CD4-positive, CD25-positive, alpha-beta regulatory T cell (primary cell): ENCODE measurements around the gene TBL1X. TPM values are rescaled to one million over a fixed set of nuclear protein-coding genes. Genes with fewer than 3 reads are reported as not detected.

Source experiments
- ATAC-seq, 2 donors: fragments of 150-1000 bp; cut with Tn5 transposase; one replicate each; pipeline ENCODE4 v1.10.0; 2021; ENCODE audit warnings: low read depth in 2 of 2, moderate number of reproducible peaks in 2 of 2, moderate library complexity in 1 of 2
- DNase-seq, 3 donors: peaks; one replicate each; pipeline versions ENCODE4 v3.0.0 to v3.0.0-alpha.2; 2012 to 2022; ENCODE audit warnings: mixed read lengths in 1 of 3
- H3K27ac ChIP-seq: one replicate; pipeline ENCODE4 v1.7.0; 2013; ENCODE audit warnings: mild to moderate bottlenecking, low read length; ENCODE audit not compliant: insufficient read depth, poor library complexity, severe bottlenecking
- H3K27me3 ChIP-seq: one replicate; pipeline ENCODE4 v1.7.0; 2013; ENCODE audit warnings: low read length; ENCODE audit not compliant: control insufficient read depth, insufficient read depth
- H3K36me3 ChIP-seq: one replicate; pipeline ENCODE4 v1.7.0; 2013; ENCODE audit warnings: mild to moderate bottlenecking, low read length, moderate library complexity; ENCODE audit not compliant: control insufficient read depth, insufficient read depth
- H3K4me1 ChIP-seq: 2 replicates; pipeline ENCODE4 v1.7.0; 2013; ENCODE audit warnings: mild to moderate bottlenecking, low read length; ENCODE audit not compliant: insufficient read depth, control insufficient read depth, poor library complexity, severe bottlenecking
- H3K4me3 ChIP-seq: one replicate; pipeline ENCODE4 v1.7.0; 2013; ENCODE audit warnings: low read depth, mild to moderate bottlenecking, low read length, moderate library complexity
- H3K9me3 ChIP-seq, 2 experiments: 1 replicate in 1 of 2; 2 replicates in 1 of 2; pipeline ENCODE4 v1.7.0; 2013; ENCODE audit warnings: low read length in 2 of 2, mild to moderate bottlenecking in 1 of 2, moderate library complexity in 1 of 2; ENCODE audit not compliant: control insufficient read depth in 2 of 2
- H3K27ac Mint-ChIP-seq, 3 donors: one replicate each; pipeline ENCODE4 v1.8.0; 2020 to 2022; ENCODE audit warnings: mild to moderate bottlenecking in 3 of 3, mixed read lengths in 3 of 3, moderate library complexity in 2 of 3
- H3K27me3 Mint-ChIP-seq: one replicate; pipeline ENCODE4 v1.8.0; 2022; ENCODE audit warnings: mild to moderate bottlenecking, mixed read lengths
- H3K36me3 Mint-ChIP-seq: one replicate; pipeline ENCODE4 v1.8.0; 2020; ENCODE audit warnings: mixed read lengths
- H3K4me1 Mint-ChIP-seq, 4 donors: one replicate each; pipeline ENCODE4 v1.8.0; 2020 to 2022; ENCODE audit warnings: mixed read lengths in 4 of 4, mild to moderate bottlenecking in 1 of 4
- H3K4me3 Mint-ChIP-seq, 4 donors: one replicate each; pipeline ENCODE4 v1.8.0; 2020 to 2022; ENCODE audit warnings: mild to moderate bottlenecking in 4 of 4, mixed read lengths in 4 of 4, moderate library complexity in 3 of 4
- H3K9me3 Mint-ChIP-seq, 7 donors: one replicate each; pipeline ENCODE4 v1.8.0; 2020 to 2022; ENCODE audit warnings: mixed read lengths in 7 of 7, mild to moderate bottlenecking in 3 of 7, moderate library complexity in 2 of 7
- polyA plus RNA-seq, 4 donors: library from polyadenylated mRNA; unstranded; fragments of 300-500 nt; fragmentation: Illumina TruSeq; gene quantifications; one replicate each; pipeline ENCODE4 v1.2.3, GENCODE V29; 2021
- total RNA-seq: library from RNA; stranded (reverse); gene quantifications from one replicate; pipeline ENCODE4 v1.2.3, GENCODE V29; 2022

TBL1X gene
- total and polyA plus RNA-seq, 5 donors from 2014 or later, result 6.7 to 23.4 (median 14.5) TPM

- no peak overlapping the region for H3K4me3 Mint-ChIP-seq
- no peak overlapping the region for H3K27ac Mint-ChIP-seq
- H3K27me3 Mint-ChIP-seq, result no peaks in the 10 kb centered on the region
- Histone ChIP-seq H3K27me3 (no peaks in the 10 kb centered on the region), H3K4me3 (no peak overlapping the region), H3K9me3 (no peaks in the 10 kb centered on the region), H3K36me3 (no peaks in the 10 kb centered on the region), H3K4me1 (no peaks in the 10 kb centered on the region), H3K27ac (no peak overlapping the region)
- peaks cover 6 to 24% (median 9%) of the 10 kb centered on the region in 4 donors for H3K4me1 Mint-ChIP-seq
- ATAC-seq (no peak), DNase-seq (no peak)
- H3K36me3 Mint-ChIP-seq, result no peaks in the 10 kb centered on the region
- no peaks in the 10 kb centered on the region for H3K9me3 Mint-ChIP-seq
Measured at GRCh38 chrX:9628779-9629493, 164.1 kb downstream of the TBL1X start.

GRCh38 chrX:9634551-9634950 is 169.7 kb downstream of the TBL1X start:
- H3K27ac ChIP-seq, result no peak overlapping the region
- H3K4me3 ChIP-seq, result no peak overlapping the region
- no peaks in the 10 kb centered on the region for H3K4me1 ChIP-seq
- ATAC-seq (no peak), DNase-seq (no peak)
- H3K36me3 Mint-ChIP-seq, result no peaks in the 10 kb centered on the region
- H3K36me3 ChIP-seq, result no peaks in the 10 kb centered on the region
- H3K4me3 Mint-ChIP-seq, result no peak overlapping the region
- no peaks in the 10 kb centered on the region for H3K9me3 Mint-ChIP-seq
- no peaks in the 10 kb centered on the region for H3K9me3 ChIP-seq
- no peaks in the 10 kb centered on the region for H3K27me3 Mint-ChIP-seq
- peaks cover 6 to 12% (median 10%) of the 10 kb centered on the region in 4 donors for H3K4me1 Mint-ChIP-seq
- no peaks in the 10 kb centered on the region for H3K27me3 ChIP-seq
- H3K27ac Mint-ChIP-seq, result no peak overlapping the region

- Histone ChIP-seq H3K27ac (no peak overlapping the region), H3K36me3 (no peaks in the 10 kb centered on the region), H3K4me1 (no peaks in the 10 kb centered on the region), H3K4me3 (no peak overlapping the region), H3K27me3 (no peaks in the 10 kb centered on the region), H3K9me3 (no peaks in the 10 kb centered on the region)
- no peak overlapping the region for H3K4me3 Mint-ChIP-seq
- H3K4me1 Mint-ChIP-seq, result peaks cover 6 to 12% (median 10%) of the 10 kb centered on the region in 4 donors
- DNase-seq, result no peak
- no peaks in the 10 kb centered on the region for H3K36me3 Mint-ChIP-seq
- H3K27me3 Mint-ChIP-seq, result no peaks in the 10 kb centered on the region
- no peaks in the 10 kb centered on the region for H3K9me3 Mint-ChIP-seq
- peak overlapping the region in 1 of 3 donors; percentile 65 for H3K27ac Mint-ChIP-seq
- no peak for ATAC-seq
Measured at GRCh38 chrX:9635368-9635767, 170.5 kb downstream of the TBL1X start.

- Histone ChIP-seq H3K9me3 (no peaks in the 10 kb centered on the region), H3K4me1 (no peaks in the 10 kb centered on the region), H3K4me3 (no peak overlapping the region), H3K27me3 (no peaks in the 10 kb centered on the region), H3K27ac (no peak overlapping the region), H3K36me3 (no peaks in the 10 kb centered on the region)
- DNase-seq (no peak), ATAC-seq (no peak)
- H3K4me1 Mint-ChIP-seq, result peaks cover 6 to 12% (median 10%) of the 10 kb centered on the region in 4 donors
- H3K27ac Mint-ChIP-seq, result peak overlapping the region in 1 of 3 donors; percentile 65
- H3K9me3 Mint-ChIP-seq, result no peaks in the 10 kb centered on the region
- no peaks in the 10 kb centered on the region for H3K36me3 Mint-ChIP-seq
- no peaks in the 10 kb centered on the region for H3K27me3 Mint-ChIP-seq
- no peak overlapping the region for H3K4me3 Mint-ChIP-seq
Measured at GRCh38 chrX:9635803-9636202, 170.9 kb downstream of the TBL1X start.

GRCh38 chrX:9638871-9639270 is 174.0 kb downstream of the TBL1X start:
- no peak overlapping the region for H3K4me3 ChIP-seq
- H3K9me3 Mint-ChIP-seq, result no peaks in the 10 kb centered on the region
- H3K36me3 ChIP-seq, result no peaks in the 10 kb centered on the region
- DNase-seq, result no peak
- H3K4me3 Mint-ChIP-seq, result no peak overlapping the region
- no peaks in the 10 kb centered on the region for H3K27me3 ChIP-seq
- H3K27ac Mint-ChIP-seq, result no peak overlapping the region
- no peak for ATAC-seq
- H3K36me3 Mint-ChIP-seq, result no peaks in the 10 kb centered on the region
- H3K27ac ChIP-seq, result no peak overlapping the region
- H3K4me1 Mint-ChIP-seq, result peaks cover 9 to 19% (median 14%) of the 10 kb centered on the region in 4 donors
- no peaks in the 10 kb centered on the region for H3K9me3 ChIP-seq
- no peaks in the 10 kb centered on the region for H3K27me3 Mint-ChIP-seq
- H3K4me1 ChIP-seq, result peaks cover 3% of the 10 kb centered on the region

GRCh38 chrX:9642270-9642995 is 177.6 kb downstream of the TBL1X start:
- Histone ChIP-seq H3K4me1 (peaks cover 12% of the 10 kb centered on the region), H3K27me3 (no peaks in the 10 kb centered on the region), H3K4me3 (no peak overlapping the region), H3K27ac (no peak overlapping the region), H3K9me3 (no peaks in the 10 kb centered on the region), H3K36me3 (no peaks in the 10 kb centered on the region)
- no peak for DNase-seq
- H3K9me3 Mint-ChIP-seq, result no peaks in the 10 kb centered on the region
- no peaks in the 10 kb centered on the region for H3K27me3 Mint-ChIP-seq
- peak overlapping the region in 1 of 3 donors; percentile 18 for H3K27ac Mint-ChIP-seq
- no peak for ATAC-seq
- H3K4me1 Mint-ChIP-seq, result peaks cover 9 to 29% (median 17%) of the 10 kb centered on the region in 4 donors
- no peaks in the 10 kb centered on the region for H3K36me3 Mint-ChIP-seq
- H3K4me3 Mint-ChIP-seq, result no peak overlapping the region

- no peaks in the 10 kb centered on the region for H3K9me3 ChIP-seq
- H3K27ac Mint-ChIP-seq, result peak overlapping the region in 2 of 3 donors; percentile 63 to 72
- H3K9me3 Mint-ChIP-seq, result no peaks in the 10 kb centered on the region
- no peak for ATAC-seq
- peaks cover 12% of the 10 kb centered on the region for H3K4me1 ChIP-seq
- H3K36me3 Mint-ChIP-seq, result no peaks in the 10 kb centered on the region
- DNase-seq, result no peak
- peaks cover 4 to 26% (median 16%) of the 10 kb centered on the region in 4 donors for H3K4me1 Mint-ChIP-seq
- H3K4me3 Mint-ChIP-seq, result peak overlapping the region in 1 of 4 donors; percentile 33
- H3K4me3 ChIP-seq, result no peak overlapping the region
- no peaks in the 10 kb centered on the region for H3K27me3 ChIP-seq
- H3K27me3 Mint-ChIP-seq, result no peaks in the 10 kb centered on the region
- H3K36me3 ChIP-seq, result no peaks in the 10 kb centered on the region
- H3K27ac ChIP-seq, result no peak overlapping the region
Measured at GRCh38 chrX:9643807-9644206, 178.9 kb downstream of the TBL1X start.
